ENCODE measurements around the gene ZMYM2. TPM values are rescaled to one million over a fixed set of nuclear protein-coding genes. Genes with fewer than 3 reads are reported as not detected.

The ZMYM2 gene
- total RNA-seq, 2 experiments from 2014 or later, result 59.9 to 64.7 TPM

- Histone ChIP-seq H4K20me1 (ENCODE audit: insufficient read depth, low read length) (no peaks in the 10 kb centered on the region), H3K4me1 (ENCODE audit: insufficient read depth, low read length, poor library complexity, severe bottlenecking) (no peaks in the 10 kb centered on the region), H3K79me2 (ENCODE audit: insufficient read depth, low read depth, low read length) (no peaks in the 10 kb centered on the region), H2AFZ (ENCODE audit: low read length) (no peak overlapping the region), H3K9me2 (ENCODE audit: insufficient read depth, low read length) (no peaks in the 10 kb centered on the region), H3K4me3 (ENCODE audit: low read depth, low read length, poor library complexity, severe bottlenecking) (no peak overlapping the region), H3K9me3 (ENCODE audit: low read length) (no peaks in the 10 kb centered on the region), H3K27ac (ENCODE audit: low read depth, low read length, poor library complexity, severe bottlenecking) (no peak overlapping the region), H3K36me3 (ENCODE audit: insufficient read depth, low read length) (peaks cover 64% of the 10 kb centered on the region), H3K4me2 (ENCODE audit: low read length) (no peak overlapping the region)
- CTCF ChIA-PET (ENCODE audit: unreplicated experiment), result no interaction called here
- POLR2A ChIA-PET, result no interaction called here
- intact Hi-C loops (cut with micrococcal nuclease; ENCODE audit: unreplicated experiment), result no loop called here
- no peak for DNase-seq (ENCODE audit: low spot score)
- no TSS peak for BruUV-seq (replicated peaks)
- TF ChIP-seq CTCF (conservative IDR thresholded peaks at IDR 0.05; ENCODE audit: low read length), result no peak
- no peak for TF ChIP-seq EZH2phosphoT487 (IDR thresholded peaks at IDR 0.05; ENCODE audit: borderline replicate concordance, low read depth, low read length)
Observed at GRCh38 chr13:20043207-20043925, 84.8 kb downstream of the ZMYM2 start.

- no peak for TF ChIP-seq EZH2phosphoT487 (IDR thresholded peaks at IDR 0.05; ENCODE audit: borderline replicate concordance, low read depth, low read length)
- no peak for TF ChIP-seq CTCF (conservative IDR thresholded peaks at IDR 0.05; ENCODE audit: low read length)
- no TSS peak for BruUV-seq (replicated peaks)
- CTCF ChIA-PET (ENCODE audit: unreplicated experiment), result no interaction called here
Observed at GRCh38 chr13:20044086-20044485, 85.6 kb downstream of the ZMYM2 start.

GRCh38 chr13:20045950-20046548 is 87.5 kb downstream of the ZMYM2 start:
- Histone ChIP-seq H4K20me1 (ENCODE audit: insufficient read depth, low read length) (no peaks in the 10 kb centered on the region), H3K79me2 (ENCODE audit: insufficient read depth, low read depth, low read length) (no peaks in the 10 kb centered on the region), H3K27ac (ENCODE audit: low read depth, low read length, poor library complexity, severe bottlenecking) (no peak overlapping the region), H3K36me3 (ENCODE audit: insufficient read depth, low read length) (peaks cover 52% of the 10 kb centered on the region), H3K4me1 (ENCODE audit: insufficient read depth, low read length, poor library complexity, severe bottlenecking) (no peaks in the 10 kb centered on the region), H2AFZ (ENCODE audit: low read length) (no peak overlapping the region), H3K9me3 (ENCODE audit: low read length) (no peaks in the 10 kb centered on the region), H3K4me3 (ENCODE audit: low read depth, low read length, poor library complexity, severe bottlenecking) (no peak overlapping the region), H3K9me2 (ENCODE audit: insufficient read depth, low read length) (no peaks in the 10 kb centered on the region), H3K4me2 (ENCODE audit: low read length) (no peak overlapping the region)
- intact Hi-C loops (cut with micrococcal nuclease; ENCODE audit: unreplicated experiment), result no loop called here
- ChIA-PET POLR2A (no interaction called here), CTCF (ENCODE audit: unreplicated experiment) (no interaction called here)
- TF ChIP-seq CTCF (conservative IDR thresholded peaks at IDR 0.05; ENCODE audit: low read length) (no peak), EZH2phosphoT487 (IDR thresholded peaks at IDR 0.05; ENCODE audit: borderline replicate concordance, low read depth, low read length) (no peak)
- DNase-seq (ENCODE audit: low spot score), result no peak
- BruUV-seq (replicated peaks), result no TSS peak

More at GRCh38 chr13:20044086-20044485, 85.6 kb downstream of the ZMYM2 start:
- no peaks in the 10 kb centered on the region for H3K9me3 ChIP-seq (ENCODE audit: low read length)
- DNase-seq (ENCODE audit: low spot score), result no peak
- H3K9me2 ChIP-seq (ENCODE audit: insufficient read depth, low read length), result no peaks in the 10 kb centered on the region
- no peak overlapping the region for H3K4me2 ChIP-seq (ENCODE audit: low read length)
- H3K36me3 ChIP-seq (ENCODE audit: insufficient read depth, low read length), result peaks cover 57% of the 10 kb centered on the region
- no peaks in the 10 kb centered on the region for H3K79me2 ChIP-seq (ENCODE audit: insufficient read depth, low read depth, low read length)
- intact Hi-C loops (cut with micrococcal nuclease; ENCODE audit: unreplicated experiment), result no loop called here
- H2AFZ ChIP-seq (ENCODE audit: low read length), result no peak overlapping the region
- H4K20me1 ChIP-seq (ENCODE audit: insufficient read depth, low read length), result no peaks in the 10 kb centered on the region
- H3K4me3 ChIP-seq (ENCODE audit: low read depth, low read length, poor library complexity, severe bottlenecking), result no peak overlapping the region
- POLR2A ChIA-PET, result no interaction called here
- H3K4me1 ChIP-seq (ENCODE audit: insufficient read depth, low read length, poor library complexity, severe bottlenecking), result no peaks in the 10 kb centered on the region
- H3K27ac ChIP-seq (ENCODE audit: low read depth, low read length, poor library complexity, severe bottlenecking), result no peak overlapping the region
